AG08396 (cell line): ENCODE data around the gene PCDH12.

Experiments used
- DNase-seq: peaks from one replicate; pipeline ENCODE4 v3.0.0; 2012; ENCODE audit warnings: low spot score, mixed read lengths

Gene PCDH12

GRCh38 chr5:141908796-141909195, 49.2 kb downstream of the PCDH12 start:
- peak; percentile 42 for DNase-seq

GRCh38 chr5:141906972-141907371, 51.0 kb downstream of the PCDH12 start:
- DNase-seq = no peak

DNA sequence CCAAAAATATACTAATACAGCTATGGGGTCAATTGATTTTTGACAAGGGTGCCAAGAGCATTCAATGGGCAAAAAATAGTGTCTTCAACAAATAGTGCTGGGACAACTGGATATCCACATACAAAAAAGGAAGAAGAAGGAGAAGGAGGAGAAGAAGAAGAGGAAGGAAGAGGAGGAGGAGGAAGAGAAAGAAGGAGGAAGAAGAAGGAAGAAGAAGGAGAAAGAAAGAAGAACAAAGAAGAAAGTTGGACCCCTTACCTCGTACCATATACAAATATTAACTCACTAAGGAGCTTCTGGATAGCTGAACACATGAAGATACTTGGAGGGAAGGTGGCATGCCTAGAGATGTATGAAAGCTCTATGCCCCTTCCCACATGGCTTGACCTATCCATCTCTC, 51.5 kb downstream of the PCDH12 start:
- DNase-seq = no peak

DNA sequence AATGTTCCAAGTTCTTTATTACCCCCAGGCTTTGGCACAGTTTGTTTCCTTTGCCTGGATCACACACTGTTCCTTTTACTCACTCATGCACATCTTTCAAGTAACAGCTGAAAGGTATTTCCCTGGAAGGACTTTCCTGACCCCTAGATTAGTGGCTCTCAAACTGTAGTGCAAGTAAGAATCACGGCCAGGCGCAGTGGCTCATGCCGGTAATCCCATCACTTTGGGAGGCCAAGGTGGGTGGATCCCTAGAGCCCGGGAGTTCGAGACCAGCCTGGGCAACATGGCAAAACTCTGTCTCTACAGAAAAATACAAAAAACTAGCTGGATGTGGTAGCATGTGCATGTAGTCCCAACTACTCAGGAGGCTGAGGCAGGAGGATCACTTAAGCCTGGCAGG, 53.5 kb downstream of the PCDH12 start:
- DNase-seq = no peak

DNA sequence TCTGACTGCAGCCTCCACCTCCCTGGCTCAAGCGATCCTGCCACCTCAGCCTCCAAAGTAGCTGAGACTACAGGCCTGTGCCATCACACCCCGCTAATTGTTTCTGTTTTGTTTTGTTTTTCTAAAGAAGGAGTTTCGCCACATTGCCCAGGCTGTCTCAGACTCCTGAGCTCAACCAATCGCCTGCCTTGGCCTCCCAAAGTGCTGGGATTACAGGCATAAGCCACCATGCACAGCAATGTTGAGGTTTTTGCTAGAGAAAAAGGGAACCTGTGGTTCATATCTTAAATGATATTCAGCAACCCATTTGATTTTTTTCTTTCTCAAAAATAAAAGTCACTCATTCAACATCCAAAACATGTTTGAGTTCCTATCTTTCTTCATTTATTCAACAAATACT, 54.7 kb downstream of the PCDH12 start:
- DNase-seq = no peak

DNA sequence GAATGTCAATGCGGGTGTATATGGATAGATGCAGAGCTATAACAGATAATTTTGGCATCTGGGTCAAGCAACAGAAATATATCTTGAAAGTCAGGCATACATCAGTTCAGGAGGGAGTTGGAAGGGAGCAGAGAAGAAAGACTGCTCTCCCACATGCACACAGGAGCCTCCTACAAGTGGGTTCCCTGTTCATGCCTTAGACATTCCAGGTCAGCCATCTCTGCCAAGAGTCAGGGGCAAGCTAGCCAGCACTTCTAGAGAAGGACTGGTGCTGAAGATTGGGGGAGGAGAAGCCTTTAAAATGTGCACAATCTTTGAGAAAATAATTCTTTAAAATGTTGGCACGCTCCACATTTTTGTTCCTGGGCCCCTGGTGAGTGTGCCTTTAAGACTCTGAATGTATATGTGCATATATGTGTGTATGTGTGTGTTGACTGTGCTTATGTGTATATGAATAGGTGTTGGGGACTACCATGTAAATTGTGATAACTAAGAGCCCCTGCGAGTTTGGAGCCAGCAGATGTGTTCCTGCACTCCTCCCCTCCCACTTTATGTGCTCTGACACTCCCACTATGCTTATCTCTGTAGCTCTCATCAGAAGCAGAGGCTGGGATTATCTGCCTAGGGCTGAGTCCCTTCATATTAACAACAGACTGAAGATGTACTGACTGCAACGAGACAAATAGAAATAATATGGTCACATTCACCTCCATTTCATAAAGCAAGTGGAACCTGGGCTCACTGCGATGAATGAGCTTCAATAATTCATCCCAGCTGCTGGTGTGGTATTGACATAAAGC, 55.8 kb downstream of the PCDH12 start:
- DNase-seq = no peak

DNA sequence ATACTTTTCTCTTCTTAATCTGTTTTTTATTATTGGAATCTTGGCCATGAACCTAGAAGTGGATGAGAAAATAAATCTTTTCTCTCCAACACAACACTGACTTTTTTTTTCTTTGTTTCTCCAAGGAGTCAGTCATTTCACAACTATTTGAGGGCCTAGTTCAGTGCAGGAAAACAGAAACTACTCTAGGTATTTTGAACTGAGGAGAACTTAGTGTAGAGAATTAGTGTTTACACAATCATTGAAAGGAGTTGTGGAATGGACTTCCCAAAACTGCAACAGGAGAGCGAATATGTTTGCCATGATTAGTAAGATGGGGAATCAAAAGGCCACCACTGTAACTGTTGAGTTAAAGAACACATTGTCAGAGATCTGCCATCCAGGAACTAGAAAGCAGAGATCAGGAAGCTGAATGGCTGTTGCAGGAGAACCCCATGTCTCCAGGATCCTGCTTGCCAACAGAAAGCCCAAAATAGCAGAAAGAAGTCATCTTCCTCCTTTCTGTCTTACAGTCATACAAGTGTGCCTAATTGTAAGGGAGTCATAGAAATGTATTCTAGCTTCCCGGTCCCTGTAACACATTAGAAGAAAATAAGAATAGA, 59.5 kb downstream of the PCDH12 start:
- DNase-seq = no peak

DNA sequence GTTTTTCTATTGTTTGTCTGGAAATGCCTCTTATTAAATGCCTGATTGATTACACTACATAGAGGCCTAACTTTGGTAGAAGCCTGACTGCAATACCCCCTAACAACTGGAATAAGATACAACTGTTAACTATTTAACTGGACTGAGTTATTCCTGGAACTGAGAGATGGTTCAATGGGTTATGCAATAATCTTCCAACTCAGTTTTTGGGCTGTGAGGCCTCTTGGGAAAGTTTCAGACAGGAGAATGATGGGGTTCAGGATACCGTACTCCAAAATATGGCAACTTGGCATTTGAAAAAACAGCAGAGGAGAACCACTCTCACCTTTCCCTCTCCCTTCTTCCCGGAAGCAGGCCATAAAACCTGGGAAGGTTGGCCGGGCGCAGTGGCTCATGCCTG, 60.6 kb downstream of the PCDH12 start:
- no peak for DNase-seq
